ENCODE results near the gene TEAD4.
"Not testable (repeated sequence)": the region's sequence is repeated elsewhere in the genome, so short reads cannot be mapped to it uniquely, and the experiment has no call there.

The TEAD4 gene

DNA sequence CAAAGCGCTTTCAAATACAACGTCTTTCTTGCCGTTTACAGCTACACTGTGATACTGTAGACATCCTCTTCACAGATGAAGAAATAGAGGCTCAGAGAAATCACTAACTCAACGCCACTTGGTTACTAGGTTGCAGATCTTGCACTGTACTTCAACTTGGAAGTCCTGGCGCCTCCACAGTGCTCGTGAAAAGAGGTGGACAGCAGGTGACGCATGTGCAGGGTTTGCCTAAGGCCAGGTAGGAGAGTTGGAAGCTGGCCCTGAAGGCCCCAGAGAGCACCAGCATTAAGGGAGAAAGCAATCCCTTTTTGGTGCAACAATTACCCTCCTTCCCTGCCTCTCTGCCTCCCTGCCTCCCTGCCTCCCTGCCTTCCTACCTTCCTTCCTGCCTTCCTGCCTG is 95.2 kb downstream of the TEAD4 start:
- no peak for DNase-seq

DNA sequence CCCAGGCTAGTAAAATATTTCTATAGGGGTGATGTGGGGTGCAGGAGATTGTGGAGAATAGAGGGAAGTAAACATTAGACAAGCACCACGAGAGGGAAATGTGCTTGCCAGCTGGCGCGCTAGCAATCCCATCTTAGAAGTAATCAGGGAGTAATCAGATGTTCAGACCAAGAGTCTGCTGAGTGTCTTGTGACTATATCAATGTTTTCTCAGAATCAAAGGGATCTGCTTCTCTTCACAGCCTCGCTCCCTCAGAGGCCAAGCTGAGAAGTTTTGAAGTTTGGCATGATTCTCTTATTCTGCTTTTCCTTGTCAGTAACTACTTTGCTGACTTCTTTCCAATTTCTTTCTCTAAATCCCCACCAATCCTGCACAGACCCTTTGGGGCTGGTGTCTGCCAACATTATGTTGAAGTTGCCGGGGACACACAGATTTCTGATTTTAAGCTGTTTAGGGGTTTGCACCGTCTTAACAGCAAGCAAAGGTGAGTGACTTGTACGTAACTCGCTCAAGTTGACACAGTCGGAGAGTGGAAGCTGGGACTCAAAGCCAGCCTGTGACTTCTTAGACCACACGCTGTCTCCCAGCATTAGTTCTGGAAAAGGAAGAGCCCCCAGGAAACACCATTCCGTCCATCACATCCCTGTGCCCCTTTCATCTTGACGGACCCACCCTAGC is 96.0 kb downstream of the TEAD4 start:
- no peak for DNase-seq

DNA sequence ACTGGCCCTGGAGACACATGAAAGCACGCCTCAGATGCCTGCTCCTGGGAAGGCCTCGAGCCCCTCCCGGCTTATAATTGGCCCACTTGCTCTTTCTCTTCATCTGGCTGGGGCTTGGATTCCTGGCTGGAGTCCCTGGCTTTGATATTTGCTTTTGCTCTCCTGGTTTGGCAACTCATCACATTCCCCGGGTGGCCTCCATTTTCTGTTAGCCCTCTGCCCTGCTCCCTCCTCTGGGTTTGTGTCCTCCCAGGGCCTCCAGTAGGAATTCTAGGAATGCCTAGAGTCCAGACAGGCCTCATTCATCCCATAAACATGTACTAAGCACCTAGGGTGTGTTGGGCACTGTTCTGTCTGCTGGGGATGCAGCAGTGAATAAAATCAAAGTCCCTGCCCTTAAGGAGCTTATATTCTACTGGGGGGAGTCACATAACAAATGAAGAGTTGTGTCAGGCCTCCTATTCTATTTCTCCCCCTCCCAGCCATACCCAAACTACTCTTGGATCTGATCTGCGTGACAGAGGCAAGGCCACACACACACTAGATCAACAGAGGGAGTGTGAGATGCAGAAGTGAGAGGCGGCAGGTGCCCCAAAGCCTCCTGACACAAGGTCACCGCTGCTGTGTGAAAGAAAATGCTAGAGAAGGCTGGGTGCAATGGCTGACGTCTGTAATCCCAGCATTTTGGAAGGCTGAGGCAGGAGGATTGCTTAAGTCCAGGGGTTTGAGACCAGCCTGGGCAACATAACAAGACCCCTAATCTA is 96.7 kb downstream of the TEAD4 start:
- no peak for DNase-seq

DNA sequence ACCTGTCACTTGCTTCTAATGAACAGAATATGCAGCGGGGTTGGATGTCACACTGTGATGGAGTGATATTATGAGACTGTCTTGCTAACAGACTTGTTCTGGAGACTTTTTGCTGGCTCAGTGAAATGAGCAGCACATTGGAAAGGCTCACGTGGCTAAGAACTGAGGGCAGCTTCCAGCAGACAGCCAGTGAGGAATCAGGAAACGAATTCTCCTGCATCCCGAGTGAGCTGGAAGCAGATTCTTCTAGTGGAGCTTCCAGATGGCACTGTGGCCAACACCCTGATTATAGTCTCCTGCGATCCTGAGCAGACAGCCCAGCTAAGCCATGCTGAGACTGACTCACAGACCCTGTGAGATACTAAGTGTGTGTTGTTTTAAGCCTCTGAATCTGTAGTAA is 101.9 kb downstream of the TEAD4 start:
- no peak for DNase-seq

DNA sequence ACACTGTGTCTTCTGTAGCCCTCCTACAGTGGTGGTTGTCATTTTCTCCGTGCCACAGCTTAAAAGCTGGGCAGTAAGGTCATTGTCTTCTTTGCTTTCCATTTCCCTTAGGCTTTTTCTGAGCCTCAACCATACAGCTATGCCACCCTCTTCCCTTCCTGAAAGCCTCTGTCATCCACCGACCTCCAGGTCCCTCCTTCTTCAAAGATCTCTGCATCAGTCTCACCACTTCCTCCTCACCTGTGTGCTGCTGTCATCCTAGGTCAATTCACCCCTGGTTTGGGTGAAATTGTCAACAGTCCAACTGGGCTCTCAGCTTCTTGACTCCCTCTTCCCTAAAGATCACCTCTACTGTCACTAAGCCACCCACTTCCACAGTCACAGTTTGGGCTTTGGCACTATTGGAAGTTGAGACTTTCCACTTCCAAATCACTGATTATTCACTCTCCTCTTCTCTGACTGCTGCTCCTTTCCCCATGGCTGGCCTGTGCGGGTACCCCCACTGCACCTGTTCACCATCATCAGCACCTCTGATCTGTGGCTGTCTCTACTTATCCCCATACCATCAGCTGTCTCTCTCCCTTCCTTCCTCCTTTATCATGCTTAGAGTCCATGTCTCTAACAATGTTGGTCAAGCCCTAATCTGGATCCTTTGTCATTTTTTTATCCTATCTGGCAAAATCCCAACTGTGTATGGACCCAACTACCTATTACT is 102.5 kb downstream of the TEAD4 start:
- no peak for DNase-seq

DNA sequence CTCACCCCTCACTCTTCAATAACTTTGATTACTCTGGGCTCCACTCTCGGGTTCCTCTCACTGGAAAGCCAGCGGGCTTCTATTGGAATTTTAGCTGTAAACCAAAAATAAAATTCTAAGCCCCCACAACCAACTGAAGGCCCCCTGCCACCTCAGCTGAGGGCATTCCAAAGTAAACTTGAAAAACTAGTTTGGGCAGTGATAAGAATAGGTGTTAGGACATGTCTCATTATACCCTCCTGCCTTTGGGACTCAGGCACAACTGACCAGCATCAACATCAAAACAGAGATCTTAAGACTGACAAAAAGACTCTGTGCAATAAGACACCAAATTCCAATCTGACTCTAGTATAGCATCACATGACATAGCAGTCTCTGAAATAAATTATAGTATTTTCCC is 106.1 kb downstream of the TEAD4 start:
- no peak for DNase-seq

DNA sequence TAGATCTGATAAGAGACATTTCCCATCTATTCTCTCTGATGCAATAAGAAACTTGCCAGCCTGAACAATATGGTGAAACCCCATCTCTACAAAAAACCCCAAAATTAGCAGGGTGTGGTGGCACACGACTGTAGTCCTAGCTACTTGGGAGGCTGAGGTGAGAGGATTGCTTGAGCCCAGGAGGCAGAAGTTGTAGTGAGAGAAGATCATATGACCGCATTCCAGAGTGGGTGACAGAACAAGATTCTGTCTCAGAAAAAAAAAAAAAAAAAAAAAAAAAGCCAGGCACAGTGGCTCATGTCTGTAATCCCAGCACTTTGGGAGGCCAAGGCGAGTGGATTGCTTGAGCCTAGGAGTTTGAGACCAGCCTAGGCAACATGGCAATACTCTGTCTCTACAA is 106.6 kb downstream of the TEAD4 start:
- not testable (repeated sequence) for DNase-seq

DNA sequence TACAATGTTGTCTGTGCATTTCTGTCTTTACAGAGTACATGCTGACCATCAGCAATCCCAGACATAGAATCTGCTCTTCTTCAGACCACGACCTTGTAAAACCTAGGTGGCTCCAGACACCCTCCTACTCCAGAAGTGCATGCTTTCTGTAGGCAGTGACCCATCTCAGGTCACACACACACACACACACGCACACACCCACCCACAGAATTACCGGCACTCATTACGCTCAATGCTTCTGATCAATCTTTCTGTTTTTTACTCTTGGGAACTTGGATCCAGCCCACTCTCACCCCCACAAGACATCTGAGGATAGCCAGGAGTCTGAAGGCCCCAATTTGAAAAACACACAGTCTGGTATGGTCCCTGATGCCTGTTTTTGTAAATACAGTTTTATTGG is 110.5 kb downstream of the TEAD4 start:
- no peak for DNase-seq

DNA sequence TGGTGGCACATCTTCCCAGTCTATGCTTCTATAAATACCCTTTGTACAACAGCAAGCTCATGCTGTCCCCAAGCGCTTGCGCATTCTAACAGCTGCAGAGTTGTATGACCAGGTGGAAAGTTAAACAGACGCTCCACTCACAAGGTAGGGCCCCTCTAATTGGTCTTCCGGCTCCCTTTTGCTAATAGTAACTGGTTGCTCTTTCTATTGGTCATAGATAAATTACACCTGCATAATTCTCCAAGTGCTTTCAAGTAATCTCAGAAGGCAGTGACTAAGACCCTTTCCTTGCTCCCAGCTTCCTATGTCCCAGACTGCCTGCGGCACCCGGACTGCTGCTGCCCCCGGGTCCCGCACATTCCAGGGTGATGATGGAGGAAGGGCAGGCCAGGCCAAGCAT is 111.9 kb downstream of the TEAD4 start:
- DNase-seq = no peak

DNA sequence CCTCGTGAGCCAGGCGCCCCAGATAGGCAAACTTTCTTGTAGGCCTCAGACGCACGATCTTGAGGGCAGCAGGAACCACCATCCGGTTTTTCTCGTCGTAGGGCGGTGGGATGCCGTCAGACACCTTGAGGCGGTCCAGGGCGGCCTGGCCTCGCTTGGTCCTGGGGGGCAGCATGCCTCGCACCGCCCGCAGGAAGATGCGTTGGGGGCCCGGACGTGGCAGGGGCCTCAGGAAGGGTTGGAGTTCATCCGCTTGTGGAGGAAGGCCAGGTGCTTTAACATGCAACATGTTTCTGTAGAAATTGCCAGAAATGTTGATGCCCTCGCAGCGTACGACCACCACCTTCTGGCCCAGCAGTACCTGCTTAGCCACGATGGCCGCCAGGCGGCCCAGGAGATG is 112.5 kb downstream of the TEAD4 start:
- no peak for DNase-seq

DNA sequence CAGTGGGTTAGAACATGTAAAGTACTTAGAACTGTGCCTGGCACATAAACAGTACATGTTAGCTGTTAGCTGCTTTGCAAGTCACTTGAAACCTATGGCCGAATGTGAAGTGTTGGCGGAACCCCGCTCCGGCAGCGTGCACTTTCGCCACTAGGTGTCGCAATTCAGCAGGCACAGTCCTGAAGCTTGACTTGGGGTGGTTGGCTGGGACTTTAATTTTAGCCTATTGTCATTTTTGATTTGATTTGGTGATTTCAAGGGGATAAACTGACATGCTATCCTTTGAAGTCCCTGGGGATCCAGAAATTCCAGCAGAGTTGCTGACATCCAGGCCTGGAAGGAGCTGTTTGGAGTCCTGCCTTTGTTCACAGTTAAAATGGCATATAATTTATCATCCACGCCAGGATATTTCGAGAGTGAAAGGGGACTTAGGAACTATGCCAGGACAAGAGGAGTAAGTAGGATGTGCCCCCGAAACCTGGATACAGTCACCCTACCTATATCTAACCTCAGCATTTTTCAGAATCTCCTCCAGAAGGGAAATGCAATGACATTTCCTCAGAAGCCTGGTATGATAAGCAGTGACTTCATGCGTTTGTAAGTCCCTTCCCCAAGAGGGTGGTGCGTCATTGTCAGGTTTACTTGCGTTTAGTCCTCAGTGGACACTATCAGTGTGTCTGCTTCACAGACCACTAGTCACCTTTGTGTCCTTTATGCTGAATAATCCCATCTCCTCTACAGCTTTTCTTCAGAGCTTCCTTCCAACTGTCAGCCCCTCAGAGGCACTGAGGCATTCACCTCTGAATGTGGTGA is 114.4 kb downstream of the TEAD4 start:
- DNase-seq = peak; percentile 80

DNA sequence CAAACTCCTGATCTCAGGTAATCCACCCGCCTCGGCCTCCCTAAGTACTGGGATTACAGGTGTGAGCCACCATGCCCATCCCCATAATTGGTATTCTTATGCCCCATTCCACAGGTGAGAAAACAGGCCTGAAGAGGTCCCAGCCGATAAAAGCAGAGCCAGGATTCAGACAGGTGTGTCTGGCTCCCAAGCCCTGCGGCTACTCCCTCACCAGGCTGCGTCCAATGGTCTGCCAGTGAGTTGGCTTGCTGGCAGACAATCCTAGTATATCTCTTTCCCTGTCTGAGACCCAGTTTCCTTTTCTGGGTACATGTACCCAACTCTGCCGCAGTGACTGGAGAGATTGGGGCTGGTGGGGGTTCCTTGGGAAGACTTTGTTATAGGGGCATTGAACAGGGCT is 116.1 kb downstream of the TEAD4 start:
- no peak for DNase-seq

DNA sequence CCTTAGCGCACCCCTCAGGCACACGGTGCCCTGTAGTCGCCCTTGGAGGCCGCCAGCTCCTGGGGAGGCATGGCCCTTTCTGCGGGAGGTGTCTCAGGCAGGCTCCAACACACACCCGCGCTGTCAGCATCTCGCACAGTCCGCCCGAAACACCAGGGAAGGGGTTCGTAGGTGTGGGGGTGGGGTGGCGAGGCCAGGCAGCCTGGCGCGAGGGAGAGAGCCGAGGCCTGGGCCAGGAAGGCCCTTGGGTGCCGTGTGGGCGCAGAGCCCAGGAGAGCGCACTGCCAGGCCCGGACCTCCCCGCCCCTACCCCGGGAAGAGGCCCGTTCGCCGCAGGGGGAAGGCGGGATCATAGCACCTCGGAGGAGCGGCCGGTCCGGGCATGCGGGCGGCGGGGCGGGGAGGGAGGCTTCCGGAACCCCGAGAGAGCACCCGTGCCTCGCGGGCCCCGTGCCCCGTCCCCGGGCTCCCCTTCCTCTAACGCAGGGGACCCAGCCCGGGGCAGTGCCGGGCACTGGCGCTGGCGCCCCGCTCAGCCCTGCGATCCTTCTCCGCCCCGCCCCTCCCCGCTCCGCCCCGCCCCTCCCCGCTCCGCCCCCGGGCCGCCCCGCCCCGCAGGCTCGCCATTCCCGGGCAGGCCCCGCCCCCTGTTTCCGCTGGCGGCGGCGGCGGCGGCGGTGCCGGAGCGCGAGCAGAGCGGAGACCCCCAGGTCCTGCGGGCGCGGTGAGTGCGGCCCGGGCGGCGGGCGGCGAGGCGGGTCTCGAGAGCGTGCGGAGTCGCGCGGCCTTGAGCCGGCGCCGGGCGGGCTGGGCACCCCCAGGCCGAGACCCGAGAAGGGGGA is 117.8 kb downstream of the TEAD4 start, which contains the start of gene TSPAN9:
TSPAN9 (plus strand) TSS at position 650 of the 842 bp plus-strand sequence. CDS start 123,815 bp downstream, outside the sequence.
- peak; percentile 73 for DNase-seq

DNA sequence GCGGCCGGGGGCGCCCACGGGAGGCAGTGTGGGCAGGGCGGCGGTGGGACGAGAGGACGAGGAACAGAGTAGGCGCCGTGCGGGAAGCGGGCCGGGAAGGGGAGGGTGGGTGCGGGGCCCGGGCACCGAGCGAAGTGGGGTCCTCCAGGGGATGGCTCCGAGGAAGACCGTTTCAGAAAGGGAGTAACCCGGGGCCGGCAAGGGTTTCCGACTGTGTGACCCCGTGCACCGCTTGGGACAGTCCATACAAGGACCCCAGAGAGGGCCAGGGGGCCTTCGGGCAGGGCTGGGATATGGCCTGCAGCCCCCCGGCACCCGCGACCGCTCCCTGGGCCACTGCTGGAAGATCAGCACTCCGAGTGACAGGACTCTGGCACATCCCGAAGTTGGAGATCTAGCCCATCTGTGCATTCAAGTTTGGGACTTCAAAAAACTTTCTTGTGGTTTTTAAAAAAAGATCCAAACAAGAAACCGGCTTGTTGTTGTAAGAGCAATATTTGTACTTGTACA is 118.4 kb downstream of the TEAD4 start:
- DNase-seq = peak; percentile 5

DNA sequence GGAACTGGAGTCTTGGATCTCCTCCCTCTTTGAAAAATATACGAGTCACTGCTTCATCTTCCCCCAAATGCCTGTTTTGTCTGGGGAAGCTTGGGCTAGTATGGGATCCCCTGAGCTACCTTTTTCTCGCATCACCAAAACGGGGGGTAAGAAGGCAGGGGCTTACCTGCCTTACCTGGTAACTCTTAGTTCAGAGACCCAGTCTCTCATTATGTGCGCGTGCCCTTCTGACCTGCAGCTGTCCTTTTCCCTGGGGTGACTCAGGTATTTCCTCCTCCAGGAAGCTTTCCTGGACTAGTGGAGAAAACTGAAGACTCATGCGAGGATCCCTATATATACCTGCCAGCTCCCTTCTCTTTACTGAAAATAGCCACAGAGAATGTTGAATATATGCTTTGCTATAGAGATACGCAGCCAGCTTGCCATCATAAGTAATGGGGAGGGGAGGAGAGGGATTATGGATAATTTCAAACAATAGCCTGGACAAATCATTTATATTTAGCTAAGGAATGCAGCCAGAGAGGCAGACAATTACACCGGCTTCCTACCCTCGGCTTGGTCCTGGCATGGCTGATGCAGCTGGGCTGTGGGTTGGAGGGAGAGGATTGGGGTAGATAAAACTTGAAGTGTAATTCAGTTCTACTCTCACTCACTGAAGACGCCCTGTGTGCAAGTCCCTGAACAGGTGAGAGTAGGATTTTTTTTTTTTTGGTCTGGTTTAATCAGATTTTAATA is 119.1 kb downstream of the TEAD4 start:
- no peak for DNase-seq

DNA sequence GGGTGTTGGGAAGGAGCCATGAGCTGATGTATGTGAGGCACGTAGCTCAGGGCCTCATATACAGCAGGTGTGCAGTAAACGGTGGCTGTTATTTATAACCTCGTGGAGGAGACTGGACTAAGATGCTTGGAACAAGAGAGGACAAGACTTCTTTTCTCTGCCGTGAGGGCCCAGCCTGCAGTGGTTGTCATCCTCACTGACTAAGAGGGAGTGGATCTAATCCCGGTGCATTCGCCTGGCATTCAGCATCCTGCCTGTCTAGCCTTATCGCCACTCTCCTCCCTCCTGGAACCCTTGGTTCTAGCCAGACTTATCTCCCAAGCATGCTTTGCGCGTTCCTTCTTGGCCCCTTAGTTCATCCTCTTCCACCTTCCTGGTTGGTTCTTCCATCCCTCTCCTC is 121.9 kb downstream of the TEAD4 start:
- no peak for DNase-seq

DNA sequence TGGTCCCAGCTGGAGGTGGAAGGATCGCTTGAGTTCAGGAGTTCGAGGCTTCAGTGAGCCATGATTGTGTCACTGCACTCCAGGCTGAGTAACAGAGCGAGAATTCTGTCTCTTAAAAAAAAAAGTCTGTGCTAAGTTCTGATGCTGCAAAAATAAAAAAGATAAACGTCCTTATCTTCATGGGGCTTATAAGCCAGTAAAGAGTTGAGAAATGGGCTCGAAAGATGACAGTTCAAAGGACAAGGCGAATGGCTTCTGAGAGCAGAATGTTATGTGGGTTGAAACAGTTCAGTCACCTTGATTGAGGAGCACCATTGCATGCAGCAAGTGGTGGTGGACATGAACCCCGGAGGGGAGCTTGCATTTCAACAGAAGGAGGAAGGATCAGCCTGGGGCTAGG is 122.7 kb downstream of the TEAD4 start:
- DNase-seq = no peak

DNA sequence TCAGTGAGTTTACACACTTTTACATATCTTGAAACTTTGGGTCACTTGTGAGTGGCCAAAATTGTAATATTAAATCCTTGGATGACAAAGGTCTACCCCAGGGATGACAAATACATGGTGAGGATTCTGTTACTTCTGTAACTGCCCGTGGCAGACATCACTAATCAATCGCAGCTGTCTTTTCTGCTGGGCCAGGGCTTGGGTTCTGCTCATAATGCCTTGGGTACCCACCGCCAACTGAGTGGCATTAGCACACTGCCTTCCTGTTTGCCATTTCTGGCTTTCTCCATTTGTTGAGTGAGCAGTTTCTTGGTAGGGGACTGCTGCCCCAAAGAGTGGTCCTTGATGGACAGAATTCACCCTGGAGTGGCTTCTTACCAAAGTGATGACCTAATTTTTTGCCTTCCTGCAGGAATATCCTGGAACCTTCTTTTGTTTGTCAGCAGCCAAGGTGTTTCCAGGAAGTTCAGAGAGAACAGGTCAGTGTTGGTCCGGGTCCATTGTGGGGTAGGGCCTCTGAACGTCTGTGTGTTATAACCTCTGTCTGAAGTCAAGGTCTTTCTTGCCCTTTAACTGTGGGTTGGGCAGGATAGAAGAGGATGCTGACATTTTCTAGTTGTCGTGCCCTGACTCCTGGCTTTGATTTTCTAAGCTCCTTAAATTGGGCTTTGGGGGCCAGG is 124.2 kb downstream of the TEAD4 start:
- no peak for DNase-seq

DNA sequence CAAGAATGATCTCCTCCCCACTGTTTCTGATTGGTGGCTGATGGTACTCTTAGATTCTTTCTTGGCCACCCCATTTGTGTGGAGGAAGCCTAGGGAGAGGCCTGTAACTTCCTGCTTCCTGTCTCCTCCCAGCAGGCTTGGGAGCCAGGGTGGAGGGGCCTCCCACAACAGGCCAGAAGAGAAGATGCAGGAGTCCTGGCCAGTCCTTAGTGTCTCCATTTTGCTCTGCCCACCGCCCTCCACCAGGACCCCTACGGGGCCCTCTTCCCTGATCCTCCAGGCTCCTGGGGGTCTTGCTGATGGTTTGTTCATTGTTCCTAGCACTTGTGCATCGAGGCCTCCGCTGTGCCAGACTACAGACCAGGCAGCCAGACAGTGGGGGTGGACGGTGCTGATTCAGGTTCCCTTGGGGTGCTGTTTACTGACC is 124.7 kb downstream of the TEAD4 start:
- no peak for DNase-seq

DNA sequence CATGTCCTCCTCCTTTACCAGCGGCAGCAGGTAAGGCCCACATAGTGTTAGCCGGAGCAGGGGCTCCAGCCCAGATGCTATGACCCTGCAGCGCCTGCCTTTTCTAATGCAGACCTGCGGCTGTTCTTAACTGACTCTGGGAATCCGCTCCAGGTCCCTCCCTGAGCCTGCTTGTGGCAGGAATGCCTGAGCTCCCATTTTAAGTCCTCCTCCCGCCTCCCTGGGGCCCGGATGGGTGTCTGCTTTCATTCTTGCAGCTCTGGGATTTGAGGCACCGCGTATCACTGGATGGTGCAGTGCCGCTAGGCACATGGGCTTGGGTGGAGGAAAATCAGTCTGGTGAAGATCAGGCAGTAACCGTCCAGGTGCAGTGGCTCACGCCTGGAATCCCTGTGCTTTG is 125.5 kb downstream of the TEAD4 start:
- DNase-seq = no peak
